Peyer's patch (tissue), 4 donors: ENCODE data around the gene SLC4A5. TPM values are rescaled to one million over a fixed set of nuclear protein-coding genes. Genes with fewer than 3 reads are reported as not detected.

Source experiments
- DNase-seq, 3 donors: peaks; one replicate each; pipeline ENCODE4 v3.0.0-alpha.2; 2017 to 2019
- H3K27ac ChIP-seq, 4 donors: fragments of 200-600 bp; sonication (generic); one replicate each; pipeline ENCODE4 v1.5.1; 2016 to 2019
- H3K27me3 ChIP-seq, 2 donors: fragments of 200-600 bp; sonication (generic); one replicate each; pipeline ENCODE4 v1.5.1; 2019
- H3K36me3 ChIP-seq, 3 donors: fragments of 200-600 bp; sonication (generic); one replicate each; pipeline ENCODE4 v1.5.1; 2016 to 2019
- H3K4me1 ChIP-seq, 4 donors: fragments of 200-600 bp; sonication (generic); one replicate each; pipeline ENCODE4 v1.5.1; 2016 to 2019
- H3K4me3 ChIP-seq, 4 donors: fragments of 200-600 bp; sonication (generic); 1 replicate in 3 of 4; 2 replicates in 1 of 4; pipeline ENCODE4 v1.5.1; 2016 to 2019; ENCODE audit warnings: mild to moderate bottlenecking in 1 of 4
- H3K9me3 ChIP-seq, 4 donors: fragments of 200-600 bp; sonication (generic); one replicate each; pipeline ENCODE4 v1.5.1; 2016 to 2019; ENCODE audit warnings: mild to moderate bottlenecking in 1 of 4
- POLR2A ChIP-seq, 2 donors: fragments of 450-650 bp; IDR thresholded peaks; one replicate each; pipeline ENCODE4 v1.5.1; 2017; ENCODE audit warnings: antibody characterized with exemption in 2 of 2, mild to moderate bottlenecking in 2 of 2, moderate library complexity in 2 of 2
- total RNA-seq, 4 donors: library from RNA; depleted of rRNA; stranded (reverse); fragments of >200 nt; gene quantifications; one replicate each; pipeline ENCODE4 v1.1.0, GENCODE V29; 2016
- TF ChIP-seq, protein P1 (sequence below), 6 experiments: fragments of 450-650 bp in 4 of 6; fragments of 200-600 bp in 2 of 6; sonication (generic) in 1 of 6; IDR thresholded peaks; one replicate each; pipeline ENCODE4 v1.5.1; 2017 to 2019; ENCODE audit warnings: antibody characterized with exemption in 6 of 6, mild to moderate bottlenecking in 3 of 6, moderate library complexity in 1 of 6

The SLC4A5 gene
- total RNA-seq, 4 donors from 2014 or later: 1.8 to 14.9 (median 4.9) TPM

DNA sequence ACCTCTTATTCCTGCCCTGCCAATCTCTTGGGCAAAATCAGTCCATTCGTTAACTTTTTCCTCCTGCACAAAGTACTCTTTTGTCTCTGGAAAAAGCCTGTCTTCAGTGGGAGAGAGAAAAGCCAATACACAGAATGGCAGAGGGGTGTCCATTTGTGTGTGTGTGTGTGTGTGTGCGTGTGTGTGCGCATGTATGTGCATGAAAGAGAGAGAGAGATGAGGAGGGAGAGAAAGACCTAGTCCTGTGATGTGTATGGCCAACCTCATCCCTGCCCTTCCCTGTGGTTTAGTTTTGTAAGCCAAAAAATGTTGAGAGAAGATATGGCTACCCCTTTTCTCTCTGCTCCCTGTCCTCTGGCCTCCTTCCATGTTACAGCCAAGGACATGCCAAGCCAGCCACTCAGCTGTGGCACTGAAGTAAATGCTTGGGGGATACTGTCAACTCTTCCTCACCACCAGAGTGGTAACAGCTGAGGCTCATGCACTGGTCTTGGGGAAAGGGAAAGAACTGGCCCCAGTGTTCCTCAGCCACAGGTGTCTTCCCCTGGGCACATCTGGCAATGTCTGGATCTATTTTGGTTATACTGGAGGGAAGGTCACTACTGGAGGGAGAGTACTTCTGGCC is 10.6 kb downstream of the SLC4A5 start:
- DNase-seq: no peak
- H3K36me3 ChIP-seq: peaks cover 0 to 7% (median 0%) of the 10 kb centered on the region in 3 donors
- no peaks in the 10 kb centered on the region for H3K9me3 ChIP-seq
- H3K27me3 ChIP-seq: no peaks in the 10 kb centered on the region
- no peak overlapping the region for H3K27ac ChIP-seq
- H3K4me1 ChIP-seq: no peaks in the 10 kb centered on the region
- H3K4me3 ChIP-seq: no peak overlapping the region
- TF ChIP-seq, protein P1, sequence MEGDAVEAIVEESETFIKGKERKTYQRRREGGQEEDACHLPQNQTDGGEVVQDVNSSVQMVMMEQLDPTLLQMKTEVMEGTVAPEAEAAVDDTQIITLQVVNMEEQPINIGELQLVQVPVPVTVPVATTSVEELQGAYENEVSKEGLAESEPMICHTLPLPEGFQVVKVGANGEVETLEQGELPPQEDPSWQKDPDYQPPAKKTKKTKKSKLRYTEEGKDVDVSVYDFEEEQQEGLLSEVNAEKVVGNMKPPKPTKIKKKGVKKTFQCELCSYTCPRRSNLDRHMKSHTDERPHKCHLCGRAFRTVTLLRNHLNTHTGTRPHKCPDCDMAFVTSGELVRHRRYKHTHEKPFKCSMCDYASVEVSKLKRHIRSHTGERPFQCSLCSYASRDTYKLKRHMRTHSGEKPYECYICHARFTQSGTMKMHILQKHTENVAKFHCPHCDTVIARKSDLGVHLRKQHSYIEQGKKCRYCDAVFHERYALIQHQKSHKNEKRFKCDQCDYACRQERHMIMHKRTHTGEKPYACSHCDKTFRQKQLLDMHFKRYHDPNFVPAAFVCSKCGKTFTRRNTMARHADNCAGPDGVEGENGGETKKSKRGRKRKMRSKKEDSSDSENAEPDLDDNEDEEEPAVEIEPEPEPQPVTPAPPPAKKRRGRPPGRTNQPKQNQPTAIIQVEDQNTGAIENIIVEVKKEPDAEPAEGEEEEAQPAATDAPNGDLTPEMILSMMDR (IDR thresholded peaks at IDR 0.05): no peak
- no peak for TF ChIP-seq POLR2A (IDR thresholded peaks at IDR 0.05)

DNA sequence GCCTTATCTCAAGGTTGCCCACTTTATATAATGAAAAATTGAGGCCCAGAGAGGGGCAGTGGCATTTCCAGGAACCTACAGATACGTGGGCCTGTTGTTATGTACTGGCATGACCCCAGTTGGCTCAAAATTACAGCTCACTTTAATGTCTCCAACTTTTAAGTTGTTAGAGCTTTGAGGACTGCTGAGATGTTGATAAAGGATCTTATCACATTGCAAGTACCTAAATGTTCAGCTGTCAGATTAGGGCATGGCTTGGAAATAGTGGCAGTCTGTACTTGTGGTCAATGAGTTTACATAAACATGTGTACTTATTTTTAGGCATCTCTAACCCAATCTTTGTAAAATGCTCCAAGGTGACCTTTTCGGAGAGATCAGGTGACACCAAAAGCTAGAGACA is 14.6 kb downstream of the SLC4A5 start:
- no peaks in the 10 kb centered on the region for H3K9me3 ChIP-seq
- H3K4me1 ChIP-seq: no peaks in the 10 kb centered on the region
- H3K4me3 ChIP-seq: no peak overlapping the region
- no peak for TF ChIP-seq POLR2A (IDR thresholded peaks at IDR 0.05)
- TF ChIP-seq, protein P1 (IDR thresholded peaks at IDR 0.05): no peak
- H3K27ac ChIP-seq: no peak overlapping the region
- no peak for DNase-seq
- H3K36me3 ChIP-seq: peaks cover 0 to 7% (median 0%) of the 10 kb centered on the region in 3 donors
- no peaks in the 10 kb centered on the region for H3K27me3 ChIP-seq

DNA sequence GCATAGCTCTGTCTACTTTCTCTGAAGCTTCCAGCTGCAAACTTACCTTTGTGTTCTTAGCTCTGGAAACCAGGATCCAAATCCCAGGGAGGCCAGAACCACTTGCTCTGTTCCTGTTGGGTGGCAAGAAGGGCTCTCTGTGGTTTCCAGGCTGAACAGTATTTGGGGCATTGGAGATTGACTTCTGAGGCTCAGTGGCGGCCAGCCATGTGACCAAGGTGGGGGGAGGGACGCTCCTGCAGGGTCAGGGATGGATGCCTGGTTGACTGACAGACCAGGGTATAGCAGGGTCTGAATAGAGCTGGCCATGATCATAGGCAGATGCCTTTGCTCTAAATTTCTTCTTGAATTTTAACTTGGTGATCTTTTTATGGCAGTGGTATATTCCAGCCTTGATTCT is 15.1 kb downstream of the SLC4A5 start:
- no peak overlapping the region for H3K4me3 ChIP-seq
- no peaks in the 10 kb centered on the region for H3K9me3 ChIP-seq
- DNase-seq: no peak
- H3K36me3 ChIP-seq: peaks cover 0 to 7% (median 0%) of the 10 kb centered on the region in 3 donors
- H3K4me1 ChIP-seq: no peaks in the 10 kb centered on the region
- no peak for TF ChIP-seq POLR2A (IDR thresholded peaks at IDR 0.05)
- TF ChIP-seq, protein P1 (IDR thresholded peaks at IDR 0.05): no peak
- H3K27ac ChIP-seq: no peak overlapping the region
- no peaks in the 10 kb centered on the region for H3K27me3 ChIP-seq

DNA sequence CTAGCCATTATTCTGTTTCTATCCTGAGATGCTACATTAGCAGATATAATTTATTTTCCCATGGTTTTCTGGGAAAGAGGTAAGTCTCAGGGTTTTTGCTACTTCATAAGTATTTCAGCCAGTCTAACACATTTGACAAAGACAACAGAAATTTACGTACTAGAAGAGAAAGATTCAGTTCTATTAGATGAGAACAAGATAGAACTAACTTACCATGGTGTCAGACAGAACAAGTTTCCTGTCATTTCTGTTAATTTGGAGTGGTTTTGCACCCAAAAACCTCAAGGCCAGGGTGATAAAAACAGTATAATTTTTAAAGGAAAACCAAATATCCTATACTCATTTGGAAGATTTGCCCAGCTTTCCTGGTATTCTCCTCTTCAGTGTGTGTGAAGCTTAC is 15.6 kb downstream of the SLC4A5 start:
- Histone ChIP-seq H3K27me3 (no peaks in the 10 kb centered on the region), H3K36me3 (peaks cover 0 to 2% (median 0%) of the 10 kb centered on the region in 3 donors), H3K4me3 (no peak overlapping the region), H3K9me3 (no peaks in the 10 kb centered on the region), H3K4me1 (no peaks in the 10 kb centered on the region), H3K27ac (no peak overlapping the region)
- TF ChIP-seq, protein P1 (IDR thresholded peaks at IDR 0.05): no peak
- no peak for TF ChIP-seq POLR2A (IDR thresholded peaks at IDR 0.05)
- no peak for DNase-seq

DNA sequence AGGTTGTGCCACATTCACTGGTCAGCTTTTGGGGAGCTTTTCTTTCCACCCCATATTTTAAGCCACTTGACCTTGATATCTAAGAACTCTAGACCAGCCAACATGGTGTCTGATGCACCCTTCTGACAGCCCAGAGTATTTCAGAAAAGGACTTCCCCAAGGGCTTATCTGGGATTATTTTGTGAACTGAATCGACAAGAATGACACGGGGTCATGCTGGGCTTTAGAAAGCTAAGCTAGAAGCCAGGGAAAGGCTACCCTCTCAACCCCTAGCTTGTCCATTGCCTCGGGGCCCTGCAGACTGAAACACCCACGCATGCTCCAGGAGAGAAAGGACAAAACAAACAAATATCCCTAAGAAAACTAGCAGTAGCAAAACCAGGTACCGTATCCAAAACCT is 16.0 kb downstream of the SLC4A5 start:
- no peak for TF ChIP-seq POLR2A (IDR thresholded peaks at IDR 0.05)
- TF ChIP-seq, protein P1 (IDR thresholded peaks at IDR 0.05): no peak
- H3K4me3 ChIP-seq: no peak overlapping the region
- no peaks in the 10 kb centered on the region for H3K27me3 ChIP-seq
- DNase-seq: no peak
- no peaks in the 10 kb centered on the region for H3K4me1 ChIP-seq
- no peak overlapping the region for H3K27ac ChIP-seq
- H3K9me3 ChIP-seq: no peaks in the 10 kb centered on the region
- no peaks in the 10 kb centered on the region for H3K36me3 ChIP-seq

DNA sequence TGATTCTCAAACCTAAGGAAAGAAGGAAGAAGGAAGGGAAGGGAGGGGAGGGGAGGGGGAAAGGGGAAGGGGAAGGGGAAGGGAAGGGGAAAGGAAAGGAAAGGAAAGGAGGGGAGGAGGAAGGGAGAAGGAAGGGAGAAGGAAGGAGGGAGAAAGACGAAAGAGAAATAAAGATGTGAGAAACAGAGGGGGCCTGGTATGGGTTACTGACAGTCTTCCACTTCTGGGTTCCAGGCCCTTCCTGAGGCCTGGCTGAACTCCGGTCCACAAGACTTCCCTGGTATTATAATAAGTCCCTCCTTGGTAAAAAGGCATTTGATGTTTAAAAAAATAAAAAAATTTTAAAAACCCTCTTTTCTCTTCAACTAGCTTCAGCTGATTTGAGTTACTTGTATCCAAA is 17.4 kb downstream of the SLC4A5 start:
- no peaks in the 10 kb centered on the region for H3K36me3 ChIP-seq

More for the DNA sequence above, 17.4 kb downstream of the SLC4A5 start:
- H3K4me1 ChIP-seq: no peaks in the 10 kb centered on the region
- no peaks in the 10 kb centered on the region for H3K27me3 ChIP-seq
- DNase-seq: no peak
- H3K9me3 ChIP-seq: no peaks in the 10 kb centered on the region
- TF ChIP-seq, protein P1 (IDR thresholded peaks at IDR 0.05): no peak
- no peak for TF ChIP-seq POLR2A (IDR thresholded peaks at IDR 0.05)
- H3K27ac ChIP-seq: no peak overlapping the region
- H3K4me3 ChIP-seq: no peak overlapping the region
